Endodermal cell (in vitro differentiated cells): ENCODE data around the gene ASPSCR1. TPM values are rescaled to one million over a fixed set of nuclear protein-coding genes. Genes with fewer than 3 reads are reported as not detected.

ENCODE experiments used
- DNase-seq: peaks from one replicate; pipeline ENCODE4 v3.0.0-alpha.2; 2017
- H3K27ac ChIP-seq: 2 replicates; pipeline ENCODE4 v1.5.1; 2013; ENCODE audit warnings: mild to moderate bottlenecking, low read depth, low read length, moderate library complexity
- H3K27me3 ChIP-seq: 2 replicates; pipeline ENCODE4 v1.6.1; 2013; ENCODE audit warnings: mild to moderate bottlenecking, low read length, moderate library complexity; ENCODE audit not compliant: insufficient read depth, control insufficient read depth, poor library complexity, severe bottlenecking
- H3K36me3 ChIP-seq: 2 replicates; pipeline ENCODE4 v1.7.0; 2013; ENCODE audit warnings: mild to moderate bottlenecking, low read length, moderate library complexity; ENCODE audit not compliant: control insufficient read depth, insufficient read depth
- H3K4me1 ChIP-seq: one replicate; pipeline ENCODE4 v1.7.0; 2013; ENCODE audit warnings: low read length; ENCODE audit not compliant: control insufficient read depth, insufficient read depth
- H3K4me3 ChIP-seq: 2 replicates; pipeline ENCODE4 v1.5.1; 2013; ENCODE audit warnings: mild to moderate bottlenecking, low read length, moderate library complexity
- H3K9ac ChIP-seq: 2 replicates; pipeline ENCODE4 v1.6.1; 2013; ENCODE audit warnings: mild to moderate bottlenecking, low read length, moderate library complexity; ENCODE audit not compliant: poor library complexity, severe bottlenecking; ENCODE audit errors: extremely low read depth
- H3K9me3 ChIP-seq: 2 replicates; pipeline ENCODE4 v1.6.1; 2013; ENCODE audit warnings: mild to moderate bottlenecking, low read length, moderate library complexity; ENCODE audit not compliant: control insufficient read depth
- H3K27ac Mint-ChIP-seq: 2 replicates; pipeline ENCODE4 v1.8.0; 2020; ENCODE audit warnings: mixed read lengths
- H3K27me3 Mint-ChIP-seq: 2 replicates; pipeline ENCODE4 v1.8.0; 2021; ENCODE audit warnings: mild to moderate bottlenecking, mixed read lengths; ENCODE audit not compliant: insufficient read depth
- H3K36me3 Mint-ChIP-seq: 2 replicates; pipeline ENCODE4 v1.8.0; 2020; ENCODE audit warnings: low read depth, mixed read lengths
- H3K4me1 Mint-ChIP-seq: 2 replicates; pipeline ENCODE4 v1.8.0; 2020; ENCODE audit warnings: mixed read lengths
- H3K4me3 Mint-ChIP-seq: 2 replicates; pipeline ENCODE4 v1.8.0; 2020; ENCODE audit warnings: mild to moderate bottlenecking, moderate library complexity, mixed read lengths
- H3K9me3 Mint-ChIP-seq: 2 replicates; pipeline ENCODE4 v1.8.0; 2020; ENCODE audit warnings: mild to moderate bottlenecking, mixed read lengths
- CTCF ChIP-seq: fragments of 200-600 bp; sonication (generic); conservative IDR thresholded peaks from 2 replicates; pipeline ENCODE4 v1.5.0; 2021; ENCODE audit warnings: antibody characterized with exemption, mild to moderate bottlenecking
- WGBS, 2 experiments: methylation state at CpG; one replicate each; pipeline versions ENCODE4 v1.1.5 to v1.1.7; 2013; ENCODE audit warnings: missing lambda C conversion rate in 2 of 2, mixed read lengths in 1 of 2; ENCODE audit not compliant: insufficient coverage in 1 of 2, insufficient read length in 1 of 2; 5-methylcytosine and 5-hydroxymethylcytosine counted together
- total RNA-seq, 2 donors: library from RNA; stranded (reverse); fragmentation: NEBNext Ultra II Directional in 1 of 2; extraction: Animal tissue kit (Norgen Biotek cat#: 25700) in 1 of 2; gene quantifications; 2 replicates in 1 of 2; 3 replicates in 1 of 2; pipeline ENCODE4 v1.2.1, GENCODE V29; 2021

The ASPSCR1 gene
- total RNA-seq, 2 donors from 2014 or later = 50.8 to 65.4 TPM

- no peaks in the 10 kb centered on the region for H3K9me3 Mint-ChIP-seq
- no peak overlapping the region for H3K27ac Mint-ChIP-seq
- no peaks in the 10 kb centered on the region for H3K36me3 ChIP-seq
- H3K4me3 Mint-ChIP-seq = no peak overlapping the region
- no peaks in the 10 kb centered on the region for H3K27me3 ChIP-seq
- no peaks in the 10 kb centered on the region for H3K4me1 ChIP-seq
- 90 to 93% methylated on average over 23 to 36 of the region's 36 CpGs for whole genome bisulfite sequencing, 2 experiments
- no peak overlapping the region for H3K4me3 ChIP-seq
- peaks cover 12% of the 10 kb centered on the region for H3K36me3 Mint-ChIP-seq
- H3K27me3 Mint-ChIP-seq = no peaks in the 10 kb centered on the region
- no peak for TF ChIP-seq CTCF
- H3K9ac ChIP-seq = no peak overlapping the region
- no peak for DNase-seq
- H3K4me1 Mint-ChIP-seq = no peaks in the 10 kb centered on the region
- no peak overlapping the region for H3K27ac ChIP-seq
- H3K9me3 ChIP-seq = no peaks in the 10 kb centered on the region
These were observed 22.8 kb downstream of the ASPSCR1 start for GRCh38 chr17:81999976-82000802.

- no peak for TF ChIP-seq CTCF
- Histone ChIP-seq H3K9me3 (no peaks in the 10 kb centered on the region), H3K36me3 (no peaks in the 10 kb centered on the region), H3K27me3 (no peaks in the 10 kb centered on the region), H3K9ac (no peak overlapping the region), H3K27ac (no peak overlapping the region), H3K4me3 (no peak overlapping the region), H3K4me1 (no peaks in the 10 kb centered on the region)
- Mint-ChIP-seq H3K27me3 (no peaks in the 10 kb centered on the region), H3K9me3 (no peaks in the 10 kb centered on the region), H3K4me3 (no peak overlapping the region), H3K36me3 (peaks cover 12% of the 10 kb centered on the region), H3K27ac (no peak overlapping the region), H3K4me1 (no peaks in the 10 kb centered on the region)
- no peak for DNase-seq
- WGBS, 2 experiments = 94% methylated on average over 19 to 32 of the region's 32 CpGs
These were observed 23.6 kb downstream of the ASPSCR1 start for GRCh38 chr17:82000803-82001570.

GRCh38 chr17:82001571-82002056 is 24.2 kb downstream of the ASPSCR1 start:
- 81 to 93% methylated on average over 7 to 17 of the region's 17 CpGs for WGBS, 2 experiments
- H3K9me3 ChIP-seq = no peaks in the 10 kb centered on the region

More at GRCh38 chr17:82001571-82002056, 24.2 kb downstream of the ASPSCR1 start:
- Histone ChIP-seq H3K27ac (no peak overlapping the region), H3K4me3 (no peak overlapping the region), H3K36me3 (no peaks in the 10 kb centered on the region), H3K9ac (no peak overlapping the region), H3K27me3 (no peaks in the 10 kb centered on the region), H3K4me1 (no peaks in the 10 kb centered on the region)
- TF ChIP-seq CTCF = no peak
- Mint-ChIP-seq H3K4me3 (no peak overlapping the region), H3K9me3 (no peaks in the 10 kb centered on the region), H3K36me3 (peaks cover 10% of the 10 kb centered on the region), H3K4me1 (no peaks in the 10 kb centered on the region), H3K27me3 (no peaks in the 10 kb centered on the region), H3K27ac (no peak overlapping the region)
- DNase-seq = no peak
